Measurements from ENCODE around the gene GLCCI1.
A peak's percentile ranks its signal among the peaks of the same experiment; 100 is the strongest.

GLCCI1 gene

DNA sequence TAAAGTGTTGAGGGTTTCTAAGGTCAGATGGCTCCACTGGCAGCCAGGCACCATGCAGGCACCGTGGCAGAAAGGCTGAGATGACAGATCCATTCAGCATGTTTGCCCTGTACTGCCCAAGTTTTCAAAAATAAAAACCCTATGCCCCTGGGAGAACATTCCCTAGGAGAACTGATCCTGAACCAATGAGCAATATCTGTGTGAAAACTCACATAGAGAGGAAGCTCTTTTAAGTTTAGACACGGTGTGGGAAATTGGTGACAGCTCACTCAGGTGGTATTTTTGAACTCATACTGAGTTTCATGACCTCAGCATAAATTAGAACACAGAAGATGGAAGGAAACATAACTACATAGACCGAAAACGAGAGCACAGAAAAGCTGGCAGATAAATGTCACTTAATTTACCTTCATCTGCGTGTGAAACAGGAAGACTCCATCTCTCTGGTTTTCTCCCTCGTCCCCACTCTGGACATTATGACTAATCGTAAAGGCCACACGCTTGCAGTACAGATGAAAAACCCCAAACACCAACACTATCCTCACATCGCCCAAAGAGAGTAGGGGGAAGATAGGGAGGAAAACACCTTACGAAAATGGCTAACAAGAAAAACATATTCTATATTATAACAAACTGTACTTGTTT is 165.6 kb downstream of the GLCCI1 start:
- ATAC-seq = peak; percentile 62 to 65

GRCh38 chr7:8135417-8135816 is 166.8 kb downstream of the GLCCI1 start:
- peak; percentile 72 to 75 for ATAC-seq

DNA sequence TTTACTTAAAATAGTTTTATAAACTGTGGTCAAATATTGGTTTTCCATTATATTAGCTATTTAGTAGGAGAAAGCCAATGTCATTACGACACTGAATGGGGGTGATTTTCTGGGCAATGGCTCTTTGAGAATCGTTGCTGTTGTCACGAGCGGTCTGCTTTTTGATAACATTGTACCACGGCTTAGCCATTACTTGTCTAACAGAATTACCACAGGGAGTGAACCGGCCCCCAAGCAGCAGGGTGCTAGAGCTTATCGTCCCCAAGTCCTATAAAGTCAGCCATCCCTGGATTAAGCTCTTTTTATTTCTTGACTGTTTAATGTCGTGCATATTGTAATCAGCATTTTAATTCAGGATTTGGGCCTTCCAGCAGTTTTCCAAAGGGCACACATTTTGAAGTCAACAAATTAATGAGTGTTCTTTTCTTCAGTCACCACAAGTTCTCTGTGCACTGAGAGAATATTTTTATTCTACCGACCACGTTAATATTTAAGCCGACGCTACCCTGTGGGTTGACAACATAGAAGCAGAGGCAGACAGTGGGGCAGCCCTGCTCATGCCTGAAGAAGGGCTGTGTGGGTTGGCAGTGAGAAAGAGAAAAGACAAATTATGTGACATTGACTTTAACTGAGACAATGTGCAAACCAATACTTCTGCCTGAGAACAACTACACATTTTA is 167.6 kb downstream of the GLCCI1 start:
- ATAC-seq = no peak

All from activated CD4-positive, CD25-positive, alpha-beta regulatory T cell treated with anti-CD3 and anti-CD28 coated beads, Interleukin-2, amount 50 U/mL, for 24 hours (primary cell).